Measurements from ENCODE around the gene AK9. TPM values are rescaled to one million over a fixed set of nuclear protein-coding genes. Genes with fewer than 3 reads are reported as not detected.

AK9 gene
- total and polyA plus RNA-seq, 2 of the 4 experiments (the other 2 are of a cell fraction): 1.7 to 1.8 TPM

DNA sequence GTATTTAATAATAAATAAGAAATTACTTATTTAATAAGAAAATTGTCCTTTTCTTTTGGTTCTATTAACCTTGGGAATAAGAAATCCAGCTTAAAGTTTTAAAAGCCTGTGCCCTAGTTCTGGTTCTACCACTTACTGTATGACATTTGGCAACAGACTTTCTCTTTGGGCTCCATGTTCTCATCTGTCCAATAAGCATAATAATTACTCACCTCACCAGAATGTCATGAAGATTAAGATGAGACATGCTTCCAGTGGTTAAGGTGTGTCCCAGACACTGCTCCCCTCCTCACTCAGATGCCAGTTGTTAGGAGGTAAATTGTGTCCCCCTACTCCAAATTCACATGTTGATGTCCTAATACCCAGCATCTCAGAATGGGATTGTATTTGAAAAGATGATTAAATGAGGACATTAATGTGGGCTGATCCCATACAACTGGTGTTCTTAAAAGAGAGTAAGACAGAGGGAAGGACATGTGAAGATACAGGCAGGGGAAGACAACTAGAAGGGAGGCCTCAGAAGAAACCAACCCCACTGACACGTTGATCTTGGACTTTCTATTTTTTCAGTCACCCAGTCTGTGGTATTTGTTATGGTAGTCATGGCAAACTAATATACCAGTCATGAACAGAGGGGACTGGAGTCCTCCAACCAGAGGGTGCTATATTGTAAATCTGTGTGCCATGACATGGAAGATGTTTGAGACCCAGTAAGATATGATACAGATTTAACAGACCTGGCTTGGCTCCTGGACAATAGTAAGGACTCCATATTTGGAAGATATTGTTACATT is 229.1 kb downstream of the AK9 start:
- H4K8ac ChIP-seq (ENCODE audit: low read depth in 2 of 2, low read length in 2 of 2): no peak overlapping the region
- POLR2A ChIA-PET (ENCODE audit: unreplicated experiment): no interaction called here
- intact Hi-C loops (cut with micrococcal nuclease): no loop called here
- H3K9me3 ChIP-seq (ENCODE audit: control insufficient read depth, insufficient read depth, low read length): no peaks in the 10 kb centered on the region
- no peaks in the 10 kb centered on the region for H4K20me1 ChIP-seq (ENCODE audit: insufficient read depth, low read length)
- no peak overlapping the region for H4K91ac ChIP-seq (ENCODE audit: insufficient read depth, low read depth, low read length)
- H3K27ac ChIP-seq (ENCODE audit: insufficient read depth, low read length): no peak overlapping the region
- H2AK5ac ChIP-seq (ENCODE audit: low read depth, low read length): no peak overlapping the region
- H2BK120ac ChIP-seq (ENCODE audit: low read depth, low read length): no peak overlapping the region
- H3K4me3 ChIP-seq (ENCODE audit: insufficient read depth, low read depth, low read length): no peak overlapping the region
- dilution Hi-C loops (cut with HindIII; ENCODE audit: low sequenced_read_pairs, unreplicated experiment): no loop called here
- H3K27me3 ChIP-seq (ENCODE audit: control insufficient read depth, insufficient read depth, low read length): no peaks in the 10 kb centered on the region
- H3K4ac ChIP-seq (ENCODE audit: low read depth, low read length): no peak overlapping the region
- H3K18ac ChIP-seq (ENCODE audit: low read depth, low read length): no peak overlapping the region
- WGBS, 2 experiments (ENCODE audit: extremely low coverage in 2 of 2, insufficient read length in 1 of 2): no CpG with 5 or more reads among the region's 1 CpG
- no peak overlapping the region for H3K23ac ChIP-seq (ENCODE audit: low read depth, low read length)
- no peak overlapping the region for H2AFZ ChIP-seq (replicated peaks; ENCODE audit: low read length, poor library complexity)
- DNase-seq: no peak
- H3K36me3 ChIP-seq (ENCODE audit: control insufficient read depth, insufficient read depth, low read length): peaks cover 18% of the 10 kb centered on the region
- no peak for TF ChIP-seq MAZ (IDR thresholded peaks at IDR 0.05; ENCODE audit: borderline replicate concordance, low read depth, low read length)
- TF ChIP-seq, protein P1, sequence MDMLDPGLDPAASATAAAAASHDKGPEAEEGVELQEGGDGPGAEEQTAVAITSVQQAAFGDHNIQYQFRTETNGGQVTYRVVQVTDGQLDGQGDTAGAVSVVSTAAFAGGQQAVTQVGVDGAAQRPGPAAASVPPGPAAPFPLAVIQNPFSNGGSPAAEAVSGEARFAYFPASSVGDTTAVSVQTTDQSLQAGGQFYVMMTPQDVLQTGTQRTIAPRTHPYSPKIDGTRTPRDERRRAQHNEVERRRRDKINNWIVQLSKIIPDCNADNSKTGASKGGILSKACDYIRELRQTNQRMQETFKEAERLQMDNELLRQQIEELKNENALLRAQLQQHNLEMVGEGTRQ (IDR thresholded peaks at IDR 0.05; ENCODE audit: low read depth, low read length): no peak
- TF ChIP-seq SMC3 (IDR thresholded peaks at IDR 0.05; ENCODE audit: low read depth, low read length): no peak
- no peak for TF ChIP-seq BHLHE40 (IDR thresholded peaks at IDR 0.05; ENCODE audit: low read depth, low read length)
- no peak for TF ChIP-seq POLR2A (IDR thresholded peaks at IDR 0.05; ENCODE audit: low read depth, low read length)
- TF ChIP-seq MAFK (IDR thresholded peaks at IDR 0.05; ENCODE audit: low read depth, low read length): no peak
- TF ChIP-seq MXI1 (IDR thresholded peaks at IDR 0.05; ENCODE audit: borderline replicate concordance, low read depth, low read length): no peak
- TF ChIP-seq, protein P2, sequence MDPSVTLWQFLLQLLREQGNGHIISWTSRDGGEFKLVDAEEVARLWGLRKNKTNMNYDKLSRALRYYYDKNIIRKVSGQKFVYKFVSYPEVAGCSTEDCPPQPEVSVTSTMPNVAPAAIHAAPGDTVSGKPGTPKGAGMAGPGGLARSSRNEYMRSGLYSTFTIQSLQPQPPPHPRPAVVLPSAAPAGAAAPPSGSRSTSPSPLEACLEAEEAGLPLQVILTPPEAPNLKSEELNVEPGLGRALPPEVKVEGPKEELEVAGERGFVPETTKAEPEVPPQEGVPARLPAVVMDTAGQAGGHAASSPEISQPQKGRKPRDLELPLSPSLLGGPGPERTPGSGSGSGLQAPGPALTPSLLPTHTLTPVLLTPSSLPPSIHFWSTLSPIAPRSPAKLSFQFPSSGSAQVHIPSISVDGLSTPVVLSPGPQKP (IDR thresholded peaks at IDR 0.05; ENCODE audit: borderline replicate concordance, low read depth, low read length): no peak
- no peak for TF ChIP-seq CHD1 (IDR thresholded peaks at IDR 0.05; ENCODE audit: low read depth, low read length)
- TF ChIP-seq RFX5 (IDR thresholded peaks at IDR 0.05; ENCODE audit: low read depth, low read length): no peak
- no peak for TF ChIP-seq FOS (IDR thresholded peaks at IDR 0.05; ENCODE audit: low read depth, low read length)
- no peak for TF ChIP-seq RCOR1 (IDR thresholded peaks at IDR 0.05; ENCODE audit: insufficient replicate concordance, low read length)
- no peak overlapping the region for H2BK20ac ChIP-seq (ENCODE audit: low read depth, low read length)
- BruUV-seq (replicated peaks): no TSS peak
- H3K56ac ChIP-seq (ENCODE audit: extremely low read depth, insufficient read depth, low read length): no peak overlapping the region
- no peak overlapping the region for H2AK9ac ChIP-seq (replicated peaks; ENCODE audit: low read depth, low read length, poor library complexity)
- CTCF ChIA-PET: interaction anchor here (0.6 kb wide), 1 partner anchor 24 kb away, joined by 3 read pairs; no protein-coding TSS in a partner anchor
- H3K4me2 ChIP-seq (ENCODE audit: low read depth, low read length): no peak overlapping the region
- no peak for ATAC-seq (ENCODE audit: low read depth)
- in situ Hi-C loops (cut with MboI; ENCODE audit: low sequenced_read_pairs): no loop called here
- H3K9me1 ChIP-seq (ENCODE audit: insufficient read depth, low read length): peaks cover 5% of the 10 kb centered on the region; the same call in 1 of the 2 replicates
- no peak overlapping the region for H3K9ac ChIP-seq (ENCODE audit: low read depth, low read length)
- peaks cover 8 to 27% of the 10 kb centered on the region in 2 experiments; a peak in 3 of 4 replicates for H3K79me1 ChIP-seq (ENCODE audit: low read depth in 1 of 2, low read length in 2 of 2)
- no peak overlapping the region for H2BK5ac ChIP-seq (ENCODE audit: low read depth, low read length, poor library complexity, severe bottlenecking)
- H4K5ac ChIP-seq (ENCODE audit: low read depth, low read length): no peak overlapping the region
- H3K4me1 ChIP-seq (ENCODE audit: control insufficient read depth, insufficient read depth, low read length): peaks cover 3% of the 10 kb centered on the region
- H3K14ac ChIP-seq (replicated peaks; ENCODE audit: low read depth, low read length): no peak overlapping the region
- no peak overlapping the region for H2BK15ac ChIP-seq (ENCODE audit: low read depth, low read length)
